ENCODE data around the gene THSD7A. TPM values are rescaled to one million over a fixed set of nuclear protein-coding genes. Genes with fewer than 3 reads are reported as not detected.

Gene THSD7A
- total RNA-seq, 1 donor from 2014 or later: 3.5 TPM

DNA sequence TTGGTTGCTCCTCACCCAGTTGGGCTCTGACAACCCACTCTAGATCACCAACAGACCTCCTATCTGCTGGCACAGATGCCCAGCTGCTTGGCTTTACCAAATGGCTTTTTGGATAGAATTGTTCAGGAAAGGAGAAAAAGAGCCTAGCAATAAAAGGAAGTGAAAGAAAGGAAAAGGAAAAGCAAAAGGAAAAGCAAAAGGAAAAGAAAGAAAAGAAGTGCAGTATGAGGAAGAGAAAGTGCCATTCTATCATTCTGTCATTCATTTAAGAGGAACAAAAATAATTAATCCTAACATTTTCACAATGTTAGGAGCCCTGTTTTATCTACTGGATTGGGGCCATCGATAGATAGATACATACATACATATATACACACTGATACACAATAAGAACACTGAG lies 353.6 kb downstream of the THSD7A start:
- Mint-ChIP-seq H3K27me3 (ENCODE audit: low read depth, unreplicated experiment) (no peaks in the 10 kb centered on the region), H3K4me1 (ENCODE audit: low read depth, unreplicated experiment) (no peaks in the 10 kb centered on the region), H3K9me3 (ENCODE audit: unreplicated experiment) (no peaks in the 10 kb centered on the region), H3K36me3 (ENCODE audit: low read depth, unreplicated experiment) (no peaks in the 10 kb centered on the region), H3K27ac (ENCODE audit: unreplicated experiment) (no peak overlapping the region), H3K4me3 (ENCODE audit: unreplicated experiment) (no peak overlapping the region)
- TF ChIP-seq, protein P1, sequence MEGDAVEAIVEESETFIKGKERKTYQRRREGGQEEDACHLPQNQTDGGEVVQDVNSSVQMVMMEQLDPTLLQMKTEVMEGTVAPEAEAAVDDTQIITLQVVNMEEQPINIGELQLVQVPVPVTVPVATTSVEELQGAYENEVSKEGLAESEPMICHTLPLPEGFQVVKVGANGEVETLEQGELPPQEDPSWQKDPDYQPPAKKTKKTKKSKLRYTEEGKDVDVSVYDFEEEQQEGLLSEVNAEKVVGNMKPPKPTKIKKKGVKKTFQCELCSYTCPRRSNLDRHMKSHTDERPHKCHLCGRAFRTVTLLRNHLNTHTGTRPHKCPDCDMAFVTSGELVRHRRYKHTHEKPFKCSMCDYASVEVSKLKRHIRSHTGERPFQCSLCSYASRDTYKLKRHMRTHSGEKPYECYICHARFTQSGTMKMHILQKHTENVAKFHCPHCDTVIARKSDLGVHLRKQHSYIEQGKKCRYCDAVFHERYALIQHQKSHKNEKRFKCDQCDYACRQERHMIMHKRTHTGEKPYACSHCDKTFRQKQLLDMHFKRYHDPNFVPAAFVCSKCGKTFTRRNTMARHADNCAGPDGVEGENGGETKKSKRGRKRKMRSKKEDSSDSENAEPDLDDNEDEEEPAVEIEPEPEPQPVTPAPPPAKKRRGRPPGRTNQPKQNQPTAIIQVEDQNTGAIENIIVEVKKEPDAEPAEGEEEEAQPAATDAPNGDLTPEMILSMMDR (IDR thresholded peaks at IDR 0.05; ENCODE audit: insufficient read depth, low read depth, low read length): no peak
- TF ChIP-seq EZH2 (IDR thresholded peaks at IDR 0.05; ENCODE audit: insufficient read depth, low read length): no peak
- Histone ChIP-seq H3K9me3 (ENCODE audit: insufficient read depth, low read depth, low read length) (no peaks in the 10 kb centered on the region), H3K36me3 (ENCODE audit: insufficient read depth, low read length) (no peaks in the 10 kb centered on the region), H3K4me1 (ENCODE audit: insufficient read depth, low read length) (no peaks in the 10 kb centered on the region), H3K27ac (ENCODE audit: low read depth, low read length) (no peak overlapping the region), H3K4me2 (ENCODE audit: low read length) (no peak overlapping the region), H3K27me3 (ENCODE audit: insufficient read depth, low read length) (no peaks in the 10 kb centered on the region), H3K79me2 (ENCODE audit: insufficient read depth, low read length) (no peaks in the 10 kb centered on the region), H4K20me1 (ENCODE audit: insufficient read depth, low read length) (no peaks in the 10 kb centered on the region), H3K9ac (ENCODE audit: low read length) (no peak overlapping the region), H2AFZ (ENCODE audit: low read depth, low read length) (no peak overlapping the region), H3K4me3 (ENCODE audit: insufficient read depth, low read depth, low read length) (no peak overlapping the region)
- DNase-seq (ENCODE audit: low read depth): no peak
- FAIRE-seq: no peak

DNA sequence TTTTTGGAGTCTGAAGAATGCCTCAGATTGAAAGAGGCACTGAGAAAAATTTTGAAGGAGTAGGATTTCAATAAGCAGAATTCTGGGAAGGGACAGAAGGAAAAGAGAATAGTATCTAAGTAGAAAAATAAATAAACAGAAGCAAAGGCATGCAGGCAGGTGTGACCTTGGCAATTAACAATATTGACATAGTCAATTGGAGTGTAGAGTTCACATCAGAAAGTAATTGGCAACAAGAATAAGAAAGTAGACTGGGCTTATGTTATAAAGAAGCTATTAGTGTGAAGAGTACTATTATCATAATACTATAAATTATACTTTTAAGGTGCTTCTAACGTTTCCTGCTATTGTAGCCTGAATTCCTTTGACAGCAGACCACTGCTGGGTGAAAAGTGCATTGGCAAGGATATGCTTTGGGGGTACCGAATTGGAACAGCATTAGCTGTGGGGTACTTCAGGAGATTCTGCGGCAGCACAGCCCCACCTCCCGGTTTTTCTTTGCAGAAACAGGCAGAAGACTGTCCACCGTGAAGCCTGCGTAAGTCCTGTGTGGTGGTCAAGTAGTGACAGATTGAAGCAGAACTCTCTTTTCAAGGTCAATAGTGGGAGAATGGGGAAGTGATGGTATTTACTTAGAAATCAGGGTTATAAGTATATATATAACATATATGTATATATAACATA lies 357.0 kb downstream of the THSD7A start:
- no peaks in the 10 kb centered on the region for H3K79me2 ChIP-seq (ENCODE audit: insufficient read depth, low read length)
- Mint-ChIP-seq H3K36me3 (ENCODE audit: low read depth, unreplicated experiment) (no peaks in the 10 kb centered on the region), H3K27ac (ENCODE audit: unreplicated experiment) (no peak overlapping the region), H3K9me3 (ENCODE audit: unreplicated experiment) (no peaks in the 10 kb centered on the region), H3K4me1 (ENCODE audit: low read depth, unreplicated experiment) (no peaks in the 10 kb centered on the region), H3K4me3 (ENCODE audit: unreplicated experiment) (no peak overlapping the region), H3K27me3 (ENCODE audit: low read depth, unreplicated experiment) (no peaks in the 10 kb centered on the region)
- H3K27me3 ChIP-seq (ENCODE audit: insufficient read depth, low read length): no peaks in the 10 kb centered on the region
- no peak for FAIRE-seq
- no peak overlapping the region for H3K4me2 ChIP-seq (ENCODE audit: low read length)
- no peaks in the 10 kb centered on the region for H3K4me1 ChIP-seq (ENCODE audit: insufficient read depth, low read length)
- no peak for DNase-seq (ENCODE audit: low read depth)
- H3K9me3 ChIP-seq (ENCODE audit: insufficient read depth, low read depth, low read length): no peaks in the 10 kb centered on the region
- H3K27ac ChIP-seq (ENCODE audit: low read depth, low read length): no peak overlapping the region
- no peak overlapping the region for H3K9ac ChIP-seq (ENCODE audit: low read length)
- H3K36me3 ChIP-seq (ENCODE audit: insufficient read depth, low read length): no peaks in the 10 kb centered on the region
- H2AFZ ChIP-seq (ENCODE audit: low read depth, low read length): no peak overlapping the region
- H4K20me1 ChIP-seq (ENCODE audit: insufficient read depth, low read length): no peaks in the 10 kb centered on the region
- no peak for TF ChIP-seq EZH2 (IDR thresholded peaks at IDR 0.05; ENCODE audit: insufficient read depth, low read length)
- TF ChIP-seq, protein P1 (IDR thresholded peaks at IDR 0.05; ENCODE audit: insufficient read depth, low read depth, low read length): no peak
- H3K4me3 ChIP-seq (ENCODE audit: insufficient read depth, low read depth, low read length): no peak overlapping the region

DNA sequence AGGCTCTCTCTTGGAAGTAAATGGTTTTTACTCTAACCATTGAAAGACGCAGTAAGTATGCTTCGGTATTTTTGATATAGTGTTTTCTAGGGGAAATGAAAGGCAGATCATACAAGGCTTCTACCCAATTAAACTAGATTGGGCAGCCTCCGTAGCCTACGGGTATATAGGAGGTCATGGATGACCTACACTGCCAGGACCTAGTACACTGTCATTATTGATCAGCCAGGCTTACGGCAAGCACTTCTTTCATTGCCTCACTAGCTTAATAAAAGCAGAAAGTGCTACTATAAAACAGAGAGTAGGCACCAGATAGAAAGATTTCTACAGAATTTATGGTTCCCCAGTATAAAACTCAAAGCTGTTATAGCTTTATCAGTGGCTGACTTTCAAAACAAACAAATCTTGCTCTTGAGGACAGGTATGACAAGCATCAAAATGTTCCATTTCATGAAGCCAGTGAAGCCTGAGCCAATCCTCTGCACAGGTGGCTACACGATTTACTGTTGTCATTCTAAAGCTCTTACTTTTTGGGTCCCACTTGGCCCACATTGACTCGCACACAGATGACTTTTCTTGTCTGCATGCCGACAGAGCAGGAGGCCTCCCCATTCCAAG lies 358.1 kb downstream of the THSD7A start:
- Histone ChIP-seq H3K4me2 (ENCODE audit: low read length) (no peak overlapping the region), H3K9ac (ENCODE audit: low read length) (no peak overlapping the region), H2AFZ (ENCODE audit: low read depth, low read length) (no peak overlapping the region), H4K20me1 (ENCODE audit: insufficient read depth, low read length) (no peaks in the 10 kb centered on the region), H3K9me3 (ENCODE audit: insufficient read depth, low read depth, low read length) (no peaks in the 10 kb centered on the region), H3K27ac (ENCODE audit: low read depth, low read length) (no peak overlapping the region), H3K36me3 (ENCODE audit: insufficient read depth, low read length) (no peaks in the 10 kb centered on the region), H3K4me1 (ENCODE audit: insufficient read depth, low read length) (no peaks in the 10 kb centered on the region), H3K4me3 (ENCODE audit: insufficient read depth, low read depth, low read length) (no peak overlapping the region), H3K79me2 (ENCODE audit: insufficient read depth, low read length) (no peaks in the 10 kb centered on the region), H3K27me3 (ENCODE audit: insufficient read depth, low read length) (no peaks in the 10 kb centered on the region)
- Mint-ChIP-seq H3K27me3 (ENCODE audit: low read depth, unreplicated experiment) (no peaks in the 10 kb centered on the region), H3K9me3 (ENCODE audit: unreplicated experiment) (no peaks in the 10 kb centered on the region), H3K4me1 (ENCODE audit: low read depth, unreplicated experiment) (no peaks in the 10 kb centered on the region), H3K4me3 (ENCODE audit: unreplicated experiment) (no peak overlapping the region), H3K36me3 (ENCODE audit: low read depth, unreplicated experiment) (no peaks in the 10 kb centered on the region), H3K27ac (ENCODE audit: unreplicated experiment) (no peak overlapping the region)
- TF ChIP-seq EZH2 (IDR thresholded peaks at IDR 0.05; ENCODE audit: insufficient read depth, low read length): no peak
- TF ChIP-seq, protein P1 (IDR thresholded peaks at IDR 0.05; ENCODE audit: insufficient read depth, low read depth, low read length): no peak
- DNase-seq (ENCODE audit: low read depth) (no peak), FAIRE-seq (no peak)
